HCT116 (cell line): ENCODE results near the gene FBXL7.

ENCODE experiments used
- EZH2 ChIP-seq: fragments of 200-600 bp; sonication (generic); IDR thresholded peaks from 2 replicates; pipeline ENCODE4 v1.6.1; 2017; ENCODE audit warnings: antibody characterized with exemption, mixed run types
- EZH2phosphoT487 ChIP-seq: fragments of 200-600 bp; IDR thresholded peaks from 2 replicates; pipeline ENCODE4 v1.6.1; 2018; ENCODE audit warnings: antibody characterized with exemption, borderline replicate concordance
- FOSL1 ChIP-seq: IDR thresholded peaks from 2 replicates; pipeline ENCODE4 v1.6.1; 2012; ENCODE audit warnings: low read depth
- JUND ChIP-seq: IDR thresholded peaks from 2 replicates; pipeline ENCODE4 v1.6.1; 2012
- POLR2A ChIP-seq: IDR thresholded peaks from 2 replicates; pipeline ENCODE4 v1.7.0; 2011; ENCODE audit warnings: borderline replicate concordance; ENCODE audit not compliant: insufficient read depth, insufficient read length; ENCODE audit errors: extremely low read depth
- POLR2AphosphoS5 ChIP-seq: IDR thresholded peaks from 2 replicates; pipeline ENCODE4 v1.6.1; 2011; ENCODE audit warnings: mild to moderate bottlenecking, low read depth, low read length, moderate library complexity
- RAD21 ChIP-seq: IDR thresholded peaks from 2 replicates; pipeline ENCODE4 v1.6.1; 2012; ENCODE audit warnings: low read depth, mild to moderate bottlenecking
- SIN3A ChIP-seq: IDR thresholded peaks from 2 replicates; pipeline ENCODE4 v1.6.1; 2012; ENCODE audit warnings: low read depth
- SRF ChIP-seq: IDR thresholded peaks from 2 replicates; pipeline ENCODE4 v1.6.1; 2012; ENCODE audit warnings: low read depth
- YY1 ChIP-seq: IDR thresholded peaks from 2 replicates; pipeline ENCODE4 v1.6.1; 2011; ENCODE audit warnings: low read length, low read depth, moderate library complexity, mild to moderate bottlenecking; ENCODE audit not compliant: insufficient replicate concordance; ENCODE audit errors: extremely low read depth
- TF ChIP-seq, protein P1 (sequence below), 3 experiments: fragments of 200-600 bp in 1 of 3; sonication (generic) in 1 of 3; IDR thresholded peaks in 2 of 3; conservative IDR thresholded peaks in 1 of 3; 2 replicates each; pipeline ENCODE4 v1.5.1; 2012 to 2017; ENCODE audit warnings: low read depth in 2 of 3, low read length in 2 of 3, antibody characterized with exemption in 1 of 3, borderline replicate concordance in 1 of 3, control low read depth in 1 of 3, mild to moderate bottlenecking in 1 of 3, mixed read lengths in 1 of 3, mixed run types in 1 of 3, moderate library complexity in 1 of 3; ENCODE audit not compliant: insufficient read depth in 1 of 3
- TF ChIP-seq, protein P2 (sequence below): IDR thresholded peaks from 2 replicates; pipeline ENCODE4 v1.6.1; 2012; ENCODE audit warnings: low read depth
- TF ChIP-seq, protein P3 (sequence below): IDR thresholded peaks from 2 replicates; pipeline ENCODE4 v1.6.1; 2011; ENCODE audit warnings: mild to moderate bottlenecking, low read length, moderate library complexity; ENCODE audit not compliant: insufficient replicate concordance; ENCODE audit errors: extremely low read depth

DNA sequence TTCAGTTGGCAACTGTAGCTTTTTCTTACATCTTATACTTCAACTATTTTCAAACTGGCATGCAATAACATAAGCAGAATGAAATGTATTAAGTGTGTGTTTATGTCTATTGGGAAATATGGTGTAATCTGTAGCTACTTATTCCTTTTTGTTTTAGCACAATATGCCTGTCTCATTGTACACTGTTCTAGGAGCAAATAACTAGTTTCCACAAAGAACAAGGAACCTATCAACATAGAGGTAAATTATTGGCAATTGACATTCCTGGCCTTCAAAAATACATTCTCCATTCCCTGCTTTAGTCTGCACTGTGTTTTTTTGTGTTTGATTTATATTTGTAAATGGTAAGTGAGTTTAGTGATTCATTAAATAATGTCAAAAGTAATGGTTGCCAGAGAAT lies 75.7 kb downstream of the FBXL7 start:
- TF ChIP-seq EZH2 (no peak), EZH2phosphoT487 (no peak), JUND (no peak), POLR2A (no peak), SRF (no peak), SIN3A (no peak), POLR2AphosphoS5 (no peak), YY1 (no peak), RAD21 (no peak), FOSL1 (no peak)
- TF ChIP-seq, protein P1, sequence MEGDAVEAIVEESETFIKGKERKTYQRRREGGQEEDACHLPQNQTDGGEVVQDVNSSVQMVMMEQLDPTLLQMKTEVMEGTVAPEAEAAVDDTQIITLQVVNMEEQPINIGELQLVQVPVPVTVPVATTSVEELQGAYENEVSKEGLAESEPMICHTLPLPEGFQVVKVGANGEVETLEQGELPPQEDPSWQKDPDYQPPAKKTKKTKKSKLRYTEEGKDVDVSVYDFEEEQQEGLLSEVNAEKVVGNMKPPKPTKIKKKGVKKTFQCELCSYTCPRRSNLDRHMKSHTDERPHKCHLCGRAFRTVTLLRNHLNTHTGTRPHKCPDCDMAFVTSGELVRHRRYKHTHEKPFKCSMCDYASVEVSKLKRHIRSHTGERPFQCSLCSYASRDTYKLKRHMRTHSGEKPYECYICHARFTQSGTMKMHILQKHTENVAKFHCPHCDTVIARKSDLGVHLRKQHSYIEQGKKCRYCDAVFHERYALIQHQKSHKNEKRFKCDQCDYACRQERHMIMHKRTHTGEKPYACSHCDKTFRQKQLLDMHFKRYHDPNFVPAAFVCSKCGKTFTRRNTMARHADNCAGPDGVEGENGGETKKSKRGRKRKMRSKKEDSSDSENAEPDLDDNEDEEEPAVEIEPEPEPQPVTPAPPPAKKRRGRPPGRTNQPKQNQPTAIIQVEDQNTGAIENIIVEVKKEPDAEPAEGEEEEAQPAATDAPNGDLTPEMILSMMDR (IDR thresholded peaks at IDR 0.05 in 2 of 3, conservative IDR thresholded peaks at IDR 0.05 in 1 of 3; ENCODE audit: borderline replicate concordance in 1 of 3, insufficient read depth in 1 of 3, low read depth in 2 of 3, low read length in 2 of 3) = no peak
- TF ChIP-seq, protein P2, sequence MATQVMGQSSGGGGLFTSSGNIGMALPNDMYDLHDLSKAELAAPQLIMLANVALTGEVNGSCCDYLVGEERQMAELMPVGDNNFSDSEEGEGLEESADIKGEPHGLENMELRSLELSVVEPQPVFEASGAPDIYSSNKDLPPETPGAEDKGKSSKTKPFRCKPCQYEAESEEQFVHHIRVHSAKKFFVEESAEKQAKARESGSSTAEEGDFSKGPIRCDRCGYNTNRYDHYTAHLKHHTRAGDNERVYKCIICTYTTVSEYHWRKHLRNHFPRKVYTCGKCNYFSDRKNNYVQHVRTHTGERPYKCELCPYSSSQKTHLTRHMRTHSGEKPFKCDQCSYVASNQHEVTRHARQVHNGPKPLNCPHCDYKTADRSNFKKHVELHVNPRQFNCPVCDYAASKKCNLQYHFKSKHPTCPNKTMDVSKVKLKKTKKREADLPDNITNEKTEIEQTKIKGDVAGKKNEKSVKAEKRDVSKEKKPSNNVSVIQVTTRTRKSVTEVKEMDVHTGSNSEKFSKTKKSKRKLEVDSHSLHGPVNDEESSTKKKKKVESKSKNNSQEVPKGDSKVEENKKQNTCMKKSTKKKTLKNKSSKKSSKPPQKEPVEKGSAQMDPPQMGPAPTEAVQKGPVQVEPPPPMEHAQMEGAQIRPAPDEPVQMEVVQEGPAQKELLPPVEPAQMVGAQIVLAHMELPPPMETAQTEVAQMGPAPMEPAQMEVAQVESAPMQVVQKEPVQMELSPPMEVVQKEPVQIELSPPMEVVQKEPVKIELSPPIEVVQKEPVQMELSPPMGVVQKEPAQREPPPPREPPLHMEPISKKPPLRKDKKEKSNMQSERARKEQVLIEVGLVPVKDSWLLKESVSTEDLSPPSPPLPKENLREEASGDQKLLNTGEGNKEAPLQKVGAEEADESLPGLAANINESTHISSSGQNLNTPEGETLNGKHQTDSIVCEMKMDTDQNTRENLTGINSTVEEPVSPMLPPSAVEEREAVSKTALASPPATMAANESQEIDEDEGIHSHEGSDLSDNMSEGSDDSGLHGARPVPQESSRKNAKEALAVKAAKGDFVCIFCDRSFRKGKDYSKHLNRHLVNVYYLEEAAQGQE = no peak
- TF ChIP-seq, protein P3, sequence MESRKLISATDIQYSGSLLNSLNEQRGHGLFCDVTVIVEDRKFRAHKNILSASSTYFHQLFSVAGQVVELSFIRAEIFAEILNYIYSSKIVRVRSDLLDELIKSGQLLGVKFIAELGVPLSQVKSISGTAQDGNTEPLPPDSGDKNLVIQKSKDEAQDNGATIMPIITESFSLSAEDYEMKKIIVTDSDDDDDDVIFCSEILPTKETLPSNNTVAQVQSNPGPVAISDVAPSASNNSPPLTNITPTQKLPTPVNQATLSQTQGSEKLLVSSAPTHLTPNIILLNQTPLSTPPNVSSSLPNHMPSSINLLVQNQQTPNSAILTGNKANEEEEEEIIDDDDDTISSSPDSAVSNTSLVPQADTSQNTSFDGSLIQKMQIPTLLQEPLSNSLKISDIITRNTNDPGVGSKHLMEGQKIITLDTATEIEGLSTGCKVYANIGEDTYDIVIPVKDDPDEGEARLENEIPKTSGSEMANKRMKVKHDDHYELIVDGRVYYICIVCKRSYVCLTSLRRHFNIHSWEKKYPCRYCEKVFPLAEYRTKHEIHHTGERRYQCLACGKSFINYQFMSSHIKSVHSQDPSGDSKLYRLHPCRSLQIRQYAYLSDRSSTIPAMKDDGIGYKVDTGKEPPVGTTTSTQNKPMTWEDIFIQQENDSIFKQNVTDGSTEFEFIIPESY = no peak
